K562 (cell line): ENCODE data around the gene OTULIN.

Experiments used
- BCLAF1 ChIP-seq, 2 experiments: fragments of 450-650 bp in 1 of 2; IDR thresholded peaks; 2 replicates each; pipeline ENCODE4 v1.6.1; 2011 to 2017; ENCODE audit warnings: low read depth in 2 of 2, antibody characterized with exemption in 1 of 2, borderline replicate concordance in 1 of 2, low read length in 1 of 2, mild to moderate bottlenecking in 1 of 2, mixed read lengths in 1 of 2; ENCODE audit not compliant: control insufficient read depth in 1 of 2
- CBFA2T3 ChIP-seq: fragments of 450-650 bp; IDR thresholded peaks from 2 replicates; pipeline ENCODE4 v1.6.1; 2017
- CREB1 ChIP-seq, 2 experiments: sonication (generic) in 1 of 2; formaldehyde crosslinking in 1 of 2; IDR thresholded peaks; 2 replicates each; pipeline versions ENCODE4 v1.6.1 to v1.8.0; 2012 to 2022; ENCODE audit warnings: inconsistent platforms in 1 of 2, mild to moderate bottlenecking in 1 of 2, missing genetic modification reagents in 1 of 2, moderate library complexity in 1 of 2
- CTCF ChIP-seq, 3 experiments: IDR thresholded peaks in 2 of 3; conservative IDR thresholded peaks in 1 of 3; 2 replicates each; pipeline ENCODE4 v1.5.1; 2011 to 2012; ENCODE audit warnings: low read length in 3 of 3, mild to moderate bottlenecking in 3 of 3, control low read depth in 2 of 3, improper control_type of control experiment in 1 of 3, inconsistent platforms in 1 of 3, low read depth in 1 of 3, mixed read lengths in 1 of 3, moderate library complexity in 1 of 3; ENCODE audit not compliant: insufficient read depth in 2 of 3
- ETS1 ChIP-seq: conservative IDR thresholded peaks from 2 replicates; pipeline ENCODE4 v1.6.1; 2011; ENCODE audit warnings: low read depth, mild to moderate bottlenecking, low read length; ENCODE audit not compliant: control insufficient read depth
- NCOA2 ChIP-seq, 2 experiments: fragments of 450-650 bp; IDR thresholded peaks; 2 replicates each; pipeline ENCODE4 v1.6.1; 2018; ENCODE audit warnings: mild to moderate bottlenecking in 2 of 2, moderate library complexity in 1 of 2; ENCODE audit not compliant: partially characterized antibody in 2 of 2
- POLR2A ChIP-seq: fragments of 450-650 bp; conservative IDR thresholded peaks from 2 replicates; pipeline ENCODE4 v1.6.1; 2016
- USF1 ChIP-seq: sonication (generic); formaldehyde crosslinking; IDR thresholded peaks from 2 replicates; pipeline ENCODE4 v1.9.0; 2022; ENCODE audit warnings: mild to moderate bottlenecking, missing genetic modification reagents
- WHSC1 ChIP-seq: IDR thresholded peaks from one replicate; pipeline ENCODE4 v1.6.1; 2012; ENCODE audit warnings: low read length, control low read depth, inconsistent platforms
- ZNF24 ChIP-seq: fragments of 450-650 bp; IDR thresholded peaks from 2 replicates; pipeline ENCODE4 v1.6.1; 2016
- ZNF76 ChIP-seq: fragments of 250-450 bp; sonication (Bioruptor Pico); IDR thresholded peaks from 2 replicates; pipeline ENCODE4 v1.4.0; 2020; ENCODE audit warnings: mild to moderate bottlenecking, moderate library complexity, borderline replicate concordance

GRCh38 chr5:14674983-14675854 is 10.7 kb downstream of the OTULIN start:
- no peak for TF ChIP-seq CREB1 (IDR thresholded peaks at IDR 0.05)
- no peak for TF ChIP-seq CREB1 (CRISPR knock-in tag; IDR thresholded peaks at IDR 0.05)
- no peak for TF ChIP-seq BCLAF1 (IDR thresholded peaks at IDR 0.05; ENCODE audit: borderline replicate concordance in 1 of 2, control insufficient read depth in 1 of 2, low read depth in 2 of 2, low read length in 1 of 2)
- no peak for TF ChIP-seq ZNF24
- TF ChIP-seq WHSC1 = no peak
- TF ChIP-seq POLR2A = no peak
- no peak for TF ChIP-seq USF1 (CRISPR knock-in tag)
- TF ChIP-seq ZNF76 (CRISPR knock-in tag) = no peak
- TF ChIP-seq NCOA2 (IDR thresholded peaks at IDR 0.05; ENCODE audit: partially characterized antibody in 2 of 2) = no peak
- TF ChIP-seq ETS1 = no peak
- TF ChIP-seq CTCF (IDR thresholded peaks at IDR 0.05 in 2 of 3, conservative IDR thresholded peaks at IDR 0.05 in 1 of 3; ENCODE audit: insufficient read depth in 2 of 3, low read depth in 1 of 3, low read length in 3 of 3) = no peak
- no peak for TF ChIP-seq CBFA2T3
